Measurements from ENCODE around the gene NDUFA8.

NDUFA8 gene

GRCh38 chr9:122130837-122131236 lies 28.7 kb downstream of the NDUFA8 start:
- no peaks in the 10 kb centered on the region for H3K9me3 ChIP-seq (ENCODE audit: control insufficient read depth in 2 of 2, low read length in 2 of 2)
- H3K36me3 ChIP-seq (ENCODE audit: control insufficient read depth in 2 of 2, insufficient read depth in 2 of 2, low read length in 2 of 2) = no peaks in the 10 kb centered on the region
- H3K27me3 ChIP-seq (ENCODE audit: control insufficient read depth in 2 of 2, insufficient read depth in 2 of 2, low read length in 2 of 2) = peaks cover 10 to 11% of the 10 kb centered on the region in 2 donors
- no peak overlapping the region for H3K4me3 ChIP-seq (ENCODE audit: low read length in 2 of 2)
- H3K27ac ChIP-seq (ENCODE audit: low read depth in 2 of 2, low read length in 2 of 2) = no peak overlapping the region
- H3K4me1 ChIP-seq (ENCODE audit: control insufficient read depth in 2 of 2, insufficient read depth in 2 of 2, low read length in 2 of 2) = peaks cover 0 to 7% of the 10 kb centered on the region in 2 donors
- H3K9ac ChIP-seq (ENCODE audit: low read depth in 1 of 2, low read length in 2 of 2) = no peak overlapping the region

GRCh38 chr9:122129969-122130368 lies 29.6 kb downstream of the NDUFA8 start:
- no peaks in the 10 kb centered on the region for H3K36me3 ChIP-seq (ENCODE audit: control insufficient read depth in 2 of 2, insufficient read depth in 2 of 2, low read length in 2 of 2)
- H3K9ac ChIP-seq (ENCODE audit: low read depth in 1 of 2, low read length in 2 of 2) = no peak overlapping the region
- H3K4me1 ChIP-seq (ENCODE audit: control insufficient read depth in 2 of 2, insufficient read depth in 2 of 2, low read length in 2 of 2) = peaks cover 0 to 7% of the 10 kb centered on the region in 2 donors
- no peak overlapping the region for H3K27ac ChIP-seq (ENCODE audit: low read depth in 2 of 2, low read length in 2 of 2)
- H3K9me3 ChIP-seq (ENCODE audit: control insufficient read depth in 2 of 2, low read length in 2 of 2) = no peaks in the 10 kb centered on the region
- H3K27me3 ChIP-seq (ENCODE audit: control insufficient read depth in 2 of 2, insufficient read depth in 2 of 2, low read length in 2 of 2) = peaks cover 17 to 18% of the 10 kb centered on the region in 2 donors
- H3K4me3 ChIP-seq (ENCODE audit: low read length in 2 of 2) = no peak overlapping the region

- Histone ChIP-seq H3K27me3 (ENCODE audit: control insufficient read depth in 2 of 2, insufficient read depth in 2 of 2, low read length in 2 of 2) (peaks cover 17 to 18% of the 10 kb centered on the region in 2 donors), H3K27ac (ENCODE audit: low read depth in 2 of 2, low read length in 2 of 2) (no peak overlapping the region), H3K4me1 (ENCODE audit: control insufficient read depth in 2 of 2, insufficient read depth in 2 of 2, low read length in 2 of 2) (peaks cover 0 to 7% of the 10 kb centered on the region in 2 donors), H3K36me3 (ENCODE audit: control insufficient read depth in 2 of 2, insufficient read depth in 2 of 2, low read length in 2 of 2) (no peaks in the 10 kb centered on the region), H3K9ac (ENCODE audit: low read depth in 1 of 2, low read length in 2 of 2) (no peak overlapping the region), H3K9me3 (ENCODE audit: control insufficient read depth in 2 of 2, low read length in 2 of 2) (no peaks in the 10 kb centered on the region), H3K4me3 (ENCODE audit: low read length in 2 of 2) (no peak overlapping the region)
Observed at GRCh38 chr9:122128969-122129343, 30.6 kb downstream of the NDUFA8 start.

- H3K27ac ChIP-seq (ENCODE audit: low read depth in 2 of 2, low read length in 2 of 2) = no peak overlapping the region
- no peaks in the 10 kb centered on the region for H3K36me3 ChIP-seq (ENCODE audit: control insufficient read depth in 2 of 2, insufficient read depth in 2 of 2, low read length in 2 of 2)
- peaks cover 0 to 7% of the 10 kb centered on the region in 2 donors for H3K4me1 ChIP-seq (ENCODE audit: control insufficient read depth in 2 of 2, insufficient read depth in 2 of 2, low read length in 2 of 2)
- no peaks in the 10 kb centered on the region for H3K9me3 ChIP-seq (ENCODE audit: control insufficient read depth in 2 of 2, low read length in 2 of 2)
- no peak overlapping the region for H3K4me3 ChIP-seq (ENCODE audit: low read length in 2 of 2)
- H3K9ac ChIP-seq (ENCODE audit: low read depth in 1 of 2, low read length in 2 of 2) = no peak overlapping the region
- peaks cover 17 to 18% of the 10 kb centered on the region in 2 donors for H3K27me3 ChIP-seq (ENCODE audit: control insufficient read depth in 2 of 2, insufficient read depth in 2 of 2, low read length in 2 of 2)
Observed at GRCh38 chr9:122128007-122128968, 31.3 kb downstream of the NDUFA8 start.

GRCh38 chr9:122127396-122127798 lies 32.2 kb downstream of the NDUFA8 start:
- Histone ChIP-seq H3K4me1 (ENCODE audit: control insufficient read depth in 2 of 2, insufficient read depth in 2 of 2, low read length in 2 of 2) (peaks cover 0 to 7% of the 10 kb centered on the region in 2 donors), H3K27ac (ENCODE audit: low read depth in 2 of 2, low read length in 2 of 2) (no peak overlapping the region), H3K9ac (ENCODE audit: low read depth in 1 of 2, low read length in 2 of 2) (no peak overlapping the region), H3K36me3 (ENCODE audit: control insufficient read depth in 2 of 2, insufficient read depth in 2 of 2, low read length in 2 of 2) (no peaks in the 10 kb centered on the region), H3K9me3 (ENCODE audit: control insufficient read depth in 2 of 2, low read length in 2 of 2) (no peaks in the 10 kb centered on the region), H3K27me3 (ENCODE audit: control insufficient read depth in 2 of 2, insufficient read depth in 2 of 2, low read length in 2 of 2) (peaks cover 17 to 18% of the 10 kb centered on the region in 2 donors), H3K4me3 (ENCODE audit: low read length in 2 of 2) (no peak overlapping the region)

GRCh38 chr9:122126331-122127261 lies 33.0 kb downstream of the NDUFA8 start:
- H3K9ac ChIP-seq (ENCODE audit: low read depth in 1 of 2, low read length in 2 of 2) = no peak overlapping the region
- peaks cover 0 to 7% of the 10 kb centered on the region in 2 donors for H3K4me1 ChIP-seq (ENCODE audit: control insufficient read depth in 2 of 2, insufficient read depth in 2 of 2, low read length in 2 of 2)
- peaks cover 17 to 18% of the 10 kb centered on the region in 2 donors for H3K27me3 ChIP-seq (ENCODE audit: control insufficient read depth in 2 of 2, insufficient read depth in 2 of 2, low read length in 2 of 2)
- no peaks in the 10 kb centered on the region for H3K9me3 ChIP-seq (ENCODE audit: control insufficient read depth in 2 of 2, low read length in 2 of 2)
- H3K4me3 ChIP-seq (ENCODE audit: low read length in 2 of 2) = no peak overlapping the region
- H3K36me3 ChIP-seq (ENCODE audit: control insufficient read depth in 2 of 2, insufficient read depth in 2 of 2, low read length in 2 of 2) = no peaks in the 10 kb centered on the region
- no peak overlapping the region for H3K27ac ChIP-seq (ENCODE audit: low read depth in 2 of 2, low read length in 2 of 2)

- H3K4me1 ChIP-seq (ENCODE audit: control insufficient read depth in 2 of 2, insufficient read depth in 2 of 2, low read length in 2 of 2) = peaks cover 0 to 7% of the 10 kb centered on the region in 2 donors
- no peaks in the 10 kb centered on the region for H3K36me3 ChIP-seq (ENCODE audit: control insufficient read depth in 2 of 2, insufficient read depth in 2 of 2, low read length in 2 of 2)
- peaks cover 14 to 17% of the 10 kb centered on the region in 2 donors for H3K27me3 ChIP-seq (ENCODE audit: control insufficient read depth in 2 of 2, insufficient read depth in 2 of 2, low read length in 2 of 2)
- H3K4me3 ChIP-seq (ENCODE audit: low read length in 2 of 2) = no peak overlapping the region
- no peaks in the 10 kb centered on the region for H3K9me3 ChIP-seq (ENCODE audit: control insufficient read depth in 2 of 2, low read length in 2 of 2)
- no peak overlapping the region for H3K9ac ChIP-seq (ENCODE audit: low read depth in 1 of 2, low read length in 2 of 2)
- H3K27ac ChIP-seq (ENCODE audit: low read depth in 2 of 2, low read length in 2 of 2) = no peak overlapping the region
Observed at GRCh38 chr9:122125509-122126330, 33.9 kb downstream of the NDUFA8 start.

GRCh38 chr9:122125158-122125508 lies 34.4 kb downstream of the NDUFA8 start:
- Histone ChIP-seq H3K9me3 (ENCODE audit: control insufficient read depth in 2 of 2, low read length in 2 of 2) (no peaks in the 10 kb centered on the region), H3K36me3 (ENCODE audit: control insufficient read depth in 2 of 2, insufficient read depth in 2 of 2, low read length in 2 of 2) (no peaks in the 10 kb centered on the region), H3K27ac (ENCODE audit: low read depth in 2 of 2, low read length in 2 of 2) (no peak overlapping the region), H3K27me3 (ENCODE audit: control insufficient read depth in 2 of 2, insufficient read depth in 2 of 2, low read length in 2 of 2) (peaks cover 14 to 17% of the 10 kb centered on the region in 2 donors), H3K4me1 (ENCODE audit: control insufficient read depth in 2 of 2, insufficient read depth in 2 of 2, low read length in 2 of 2) (peaks cover 0 to 7% of the 10 kb centered on the region in 2 donors), H3K4me3 (ENCODE audit: low read length in 2 of 2) (no peak overlapping the region), H3K9ac (ENCODE audit: low read depth in 1 of 2, low read length in 2 of 2) (no peak overlapping the region)

GRCh38 chr9:122124528-122124927 lies 35.1 kb downstream of the NDUFA8 start:
- Histone ChIP-seq H3K4me1 (ENCODE audit: control insufficient read depth in 2 of 2, insufficient read depth in 2 of 2, low read length in 2 of 2) (peaks cover 0 to 7% of the 10 kb centered on the region in 2 donors), H3K27me3 (ENCODE audit: control insufficient read depth in 2 of 2, insufficient read depth in 2 of 2, low read length in 2 of 2) (peaks cover 14 to 17% of the 10 kb centered on the region in 2 donors), H3K9ac (ENCODE audit: low read depth in 1 of 2, low read length in 2 of 2) (no peak overlapping the region), H3K27ac (ENCODE audit: low read depth in 2 of 2, low read length in 2 of 2) (no peak overlapping the region), H3K4me3 (ENCODE audit: low read length in 2 of 2) (no peak overlapping the region), H3K36me3 (ENCODE audit: control insufficient read depth in 2 of 2, insufficient read depth in 2 of 2, low read length in 2 of 2) (no peaks in the 10 kb centered on the region), H3K9me3 (ENCODE audit: control insufficient read depth in 2 of 2, low read length in 2 of 2) (no peaks in the 10 kb centered on the region)
